CD4-positive, CD25-positive, alpha-beta regulatory T cell (primary cell): ENCODE data around the gene NEAT1. TPM values are rescaled to one million over a fixed set of nuclear protein-coding genes. Genes with fewer than 3 reads are reported as not detected.

Experiments used
- ATAC-seq, 2 donors: fragments of 150-1000 bp; cut with Tn5 transposase; one replicate each; pipeline ENCODE4 v1.10.0; 2021; ENCODE audit warnings: low read depth in 2 of 2, moderate number of reproducible peaks in 2 of 2, moderate library complexity in 1 of 2
- DNase-seq, 3 donors: peaks; one replicate each; pipeline versions ENCODE4 v3.0.0 to v3.0.0-alpha.2; 2012 to 2022; ENCODE audit warnings: mixed read lengths in 1 of 3
- H3K27ac ChIP-seq: one replicate; pipeline ENCODE4 v1.7.0; 2013; ENCODE audit warnings: mild to moderate bottlenecking, low read length; ENCODE audit not compliant: insufficient read depth, poor library complexity, severe bottlenecking
- H3K27me3 ChIP-seq: one replicate; pipeline ENCODE4 v1.7.0; 2013; ENCODE audit warnings: low read length; ENCODE audit not compliant: control insufficient read depth, insufficient read depth
- H3K36me3 ChIP-seq: one replicate; pipeline ENCODE4 v1.7.0; 2013; ENCODE audit warnings: mild to moderate bottlenecking, low read length, moderate library complexity; ENCODE audit not compliant: control insufficient read depth, insufficient read depth
- H3K4me1 ChIP-seq: 2 replicates; pipeline ENCODE4 v1.7.0; 2013; ENCODE audit warnings: mild to moderate bottlenecking, low read length; ENCODE audit not compliant: insufficient read depth, control insufficient read depth, poor library complexity, severe bottlenecking
- H3K4me3 ChIP-seq: one replicate; pipeline ENCODE4 v1.7.0; 2013; ENCODE audit warnings: low read depth, mild to moderate bottlenecking, low read length, moderate library complexity
- H3K9me3 ChIP-seq, 2 experiments: 1 replicate in 1 of 2; 2 replicates in 1 of 2; pipeline ENCODE4 v1.7.0; 2013; ENCODE audit warnings: low read length in 2 of 2, mild to moderate bottlenecking in 1 of 2, moderate library complexity in 1 of 2; ENCODE audit not compliant: control insufficient read depth in 2 of 2
- H3K27ac Mint-ChIP-seq, 3 donors: one replicate each; pipeline ENCODE4 v1.8.0; 2020 to 2022; ENCODE audit warnings: mild to moderate bottlenecking in 3 of 3, mixed read lengths in 3 of 3, moderate library complexity in 2 of 3
- H3K27me3 Mint-ChIP-seq: one replicate; pipeline ENCODE4 v1.8.0; 2022; ENCODE audit warnings: mild to moderate bottlenecking, mixed read lengths
- H3K36me3 Mint-ChIP-seq: one replicate; pipeline ENCODE4 v1.8.0; 2020; ENCODE audit warnings: mixed read lengths
- H3K4me1 Mint-ChIP-seq, 4 donors: one replicate each; pipeline ENCODE4 v1.8.0; 2020 to 2022; ENCODE audit warnings: mixed read lengths in 4 of 4, mild to moderate bottlenecking in 1 of 4
- H3K4me3 Mint-ChIP-seq, 4 donors: one replicate each; pipeline ENCODE4 v1.8.0; 2020 to 2022; ENCODE audit warnings: mild to moderate bottlenecking in 4 of 4, mixed read lengths in 4 of 4, moderate library complexity in 3 of 4
- H3K9me3 Mint-ChIP-seq, 7 donors: one replicate each; pipeline ENCODE4 v1.8.0; 2020 to 2022; ENCODE audit warnings: mixed read lengths in 7 of 7, mild to moderate bottlenecking in 3 of 7, moderate library complexity in 2 of 7
- polyA plus RNA-seq, 4 donors: library from polyadenylated mRNA; unstranded; fragments of 300-500 nt; fragmentation: Illumina TruSeq; gene quantifications; one replicate each; pipeline ENCODE4 v1.2.3, GENCODE V29; 2021
- total RNA-seq: library from RNA; stranded (reverse); gene quantifications from one replicate; pipeline ENCODE4 v1.2.3, GENCODE V29; 2022

NEAT1 gene
- total and polyA plus RNA-seq, 5 donors from 2014 or later = 1.4 to 890 (median 2.1) TPM

DNA sequence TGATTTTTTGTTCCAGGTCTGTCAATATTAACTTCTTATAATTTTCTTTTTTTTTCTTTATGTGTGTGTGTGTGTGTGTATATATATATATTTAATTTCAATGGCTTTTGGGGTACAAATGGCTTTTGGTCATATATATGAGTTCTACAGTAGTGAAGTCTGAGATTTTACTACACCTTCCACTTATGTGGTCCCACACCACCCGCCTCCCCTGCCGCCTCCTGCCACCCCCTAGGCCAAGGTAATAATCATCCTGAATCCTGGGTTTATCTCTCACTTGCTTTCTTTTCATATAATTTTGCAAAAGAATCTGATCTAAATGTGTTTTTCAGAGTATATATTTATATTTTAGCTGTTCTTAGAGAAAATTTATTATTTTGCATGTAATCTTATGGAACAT, 11.1 kb downstream of the NEAT1 start:
- Mint-ChIP-seq H3K36me3 (peaks cover 24% of the 10 kb centered on the region), H3K9me3 (no peaks in the 10 kb centered on the region), H3K4me1 (peaks cover 32 to 76% (median 66%) of the 10 kb centered on the region in 4 donors), H3K27me3 (no peaks in the 10 kb centered on the region), H3K27ac (no peak overlapping the region), H3K4me3 (no peak overlapping the region)
- Histone ChIP-seq H3K27me3 (no peaks in the 10 kb centered on the region), H3K4me1 (peaks cover 47% of the 10 kb centered on the region), H3K27ac (peak overlapping the region; percentile 100), H3K4me3 (peak overlapping the region; percentile 97), H3K36me3 (peaks cover 35% of the 10 kb centered on the region), H3K9me3 (no peaks in the 10 kb centered on the region)
- no peak for ATAC-seq
- DNase-seq = no peak

DNA sequence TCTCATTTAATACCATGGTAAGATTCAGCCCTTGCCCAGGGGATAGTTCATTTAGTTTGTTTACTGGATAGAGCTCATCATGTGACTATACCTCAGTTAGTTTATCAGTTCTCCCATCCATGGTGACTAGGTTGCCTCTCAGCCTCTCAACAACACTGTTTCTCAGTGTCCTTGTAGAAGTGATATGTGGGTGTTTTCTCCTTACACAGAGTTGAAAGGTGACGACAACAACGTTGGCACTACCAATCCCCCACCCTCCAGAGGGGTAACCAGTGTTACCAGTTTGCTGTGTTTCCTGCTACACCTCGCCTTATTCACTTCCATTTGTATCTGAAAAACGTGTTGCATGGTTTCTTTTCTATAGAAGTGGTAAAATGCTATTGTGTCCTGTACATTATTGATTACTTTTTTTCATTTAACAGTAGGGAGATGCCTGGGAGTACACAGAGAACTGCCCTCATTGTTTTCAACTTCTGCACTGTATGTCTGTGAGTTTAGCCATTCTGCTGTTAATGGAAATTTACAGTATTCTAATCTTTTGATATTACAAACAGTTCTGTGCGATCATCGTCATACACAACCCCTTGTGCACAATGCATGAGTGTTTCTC, 11.6 kb downstream of the NEAT1 start:
- H3K4me1 ChIP-seq = peaks cover 47% of the 10 kb centered on the region
- H3K27me3 Mint-ChIP-seq = no peaks in the 10 kb centered on the region

DNA sequence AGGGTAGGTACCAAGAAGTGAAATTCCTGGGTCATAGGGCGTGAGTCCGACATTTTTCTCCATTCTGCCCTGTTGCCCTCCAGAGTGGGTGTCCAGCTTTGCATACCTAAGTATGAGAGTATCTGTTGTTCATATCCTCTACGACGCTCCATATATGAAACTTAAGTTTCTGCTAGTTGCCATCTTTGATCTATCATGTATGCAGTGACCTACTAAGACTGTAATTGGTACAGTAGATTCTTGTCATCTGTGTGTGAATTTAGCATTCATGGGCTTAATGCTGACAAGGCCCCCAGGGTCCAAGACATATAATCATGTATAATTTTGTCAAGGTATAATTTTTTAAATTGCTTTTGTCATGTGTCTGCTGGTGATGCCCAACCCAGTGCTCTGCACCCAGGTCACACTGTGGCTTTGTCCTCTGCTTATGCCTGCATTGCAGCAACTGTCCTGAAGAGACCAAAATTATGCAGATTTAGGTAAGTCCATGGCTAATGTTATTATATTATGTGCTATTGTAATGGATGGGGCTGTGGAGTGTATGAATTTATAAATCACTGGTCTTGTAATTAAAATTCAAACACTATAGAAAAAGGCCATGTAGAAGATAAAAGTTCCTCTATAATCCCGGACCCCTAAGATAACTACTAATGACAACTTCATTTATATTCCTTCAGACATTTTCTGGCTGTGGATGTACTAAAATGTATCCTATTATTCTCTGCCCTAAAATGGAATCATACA, 12.2 kb downstream of the NEAT1 start:
- peaks cover 34 to 77% (median 66%) of the 10 kb centered on the region in 4 donors for H3K4me1 Mint-ChIP-seq
- H3K9me3 Mint-ChIP-seq = no peaks in the 10 kb centered on the region
- H3K36me3 Mint-ChIP-seq = peaks cover 29% of the 10 kb centered on the region
- no peaks in the 10 kb centered on the region for H3K27me3 ChIP-seq
- no peaks in the 10 kb centered on the region for H3K27me3 Mint-ChIP-seq
- no peaks in the 10 kb centered on the region for H3K9me3 ChIP-seq
- peak overlapping the region; percentile 13 to 89 (median 75) for H3K27ac Mint-ChIP-seq
- peaks cover 47% of the 10 kb centered on the region for H3K4me1 ChIP-seq
- peak in 1 of 3 donors; percentile 12 for DNase-seq
- H3K27ac ChIP-seq = peak overlapping the region; percentile 42
- H3K4me3 ChIP-seq = no peak overlapping the region
- H3K4me3 Mint-ChIP-seq = peak overlapping the region in 1 of 4 donors; percentile 33
- no peak for ATAC-seq
- H3K36me3 ChIP-seq = peaks cover 44% of the 10 kb centered on the region

More for the DNA sequence above, 11.6 kb downstream of the NEAT1 start:
- no peaks in the 10 kb centered on the region for H3K9me3 Mint-ChIP-seq
- Histone ChIP-seq H3K4me3 (peak overlapping the region; percentile 2), H3K9me3 (no peaks in the 10 kb centered on the region), H3K27me3 (no peaks in the 10 kb centered on the region), H3K36me3 (peaks cover 40% of the 10 kb centered on the region), H3K27ac (peak overlapping the region; percentile 30)
- ATAC-seq (no peak), DNase-seq (peak in 1 of 3 donors; percentile 22)
- peak overlapping the region in 2 of 3 donors; percentile 75 to 89 for H3K27ac Mint-ChIP-seq
- peaks cover 34 to 79% (median 67%) of the 10 kb centered on the region in 4 donors for H3K4me1 Mint-ChIP-seq
- H3K36me3 Mint-ChIP-seq = peaks cover 29% of the 10 kb centered on the region
- H3K4me3 Mint-ChIP-seq = no peak overlapping the region

DNA sequence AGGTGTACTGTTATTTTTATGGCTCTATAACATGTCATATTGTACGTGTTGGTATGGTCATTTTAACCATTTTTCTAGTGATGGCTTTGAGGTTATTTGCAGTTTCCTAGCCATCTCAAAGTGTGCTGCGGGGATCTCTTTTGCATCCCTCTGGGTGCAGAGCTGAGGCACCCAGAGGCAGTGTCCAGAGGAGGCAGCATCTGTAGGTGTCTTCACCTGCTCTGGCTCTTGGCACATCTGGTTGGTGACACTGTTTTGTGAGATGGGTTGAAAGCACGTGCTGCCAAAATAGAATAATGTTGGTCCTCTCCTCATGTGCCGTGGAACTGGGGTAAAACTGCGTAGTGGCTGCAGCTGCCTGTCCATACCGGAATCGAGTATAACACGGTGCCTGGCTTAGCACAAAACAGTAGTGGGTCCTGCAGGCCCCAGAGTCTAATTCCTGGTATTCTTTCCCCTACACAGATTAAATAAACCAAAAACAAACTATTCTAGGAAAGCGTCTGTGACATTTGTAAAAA, 12.9 kb downstream of the NEAT1 start:
- no peak for ATAC-seq
- H3K36me3 ChIP-seq = peaks cover 46% of the 10 kb centered on the region
- no peaks in the 10 kb centered on the region for H3K27me3 Mint-ChIP-seq
- H3K4me3 ChIP-seq = no peak overlapping the region
- H3K4me1 ChIP-seq = peaks cover 41% of the 10 kb centered on the region
- H3K36me3 Mint-ChIP-seq = peaks cover 29% of the 10 kb centered on the region
- peak in 1 of 3 donors; percentile 14 for DNase-seq
- H3K4me3 Mint-ChIP-seq = no peak overlapping the region
- peak overlapping the region; percentile 42 for H3K27ac ChIP-seq
- H3K4me1 Mint-ChIP-seq = peaks cover 34 to 75% (median 64%) of the 10 kb centered on the region in 4 donors
- no peaks in the 10 kb centered on the region for H3K9me3 ChIP-seq
- H3K9me3 Mint-ChIP-seq = peaks cover 0 to 1% (median 0%) of the 10 kb centered on the region in 7 donors
- H3K27me3 ChIP-seq = no peaks in the 10 kb centered on the region
- peak overlapping the region in 2 of 3 donors; percentile 13 to 53 for H3K27ac Mint-ChIP-seq

DNA sequence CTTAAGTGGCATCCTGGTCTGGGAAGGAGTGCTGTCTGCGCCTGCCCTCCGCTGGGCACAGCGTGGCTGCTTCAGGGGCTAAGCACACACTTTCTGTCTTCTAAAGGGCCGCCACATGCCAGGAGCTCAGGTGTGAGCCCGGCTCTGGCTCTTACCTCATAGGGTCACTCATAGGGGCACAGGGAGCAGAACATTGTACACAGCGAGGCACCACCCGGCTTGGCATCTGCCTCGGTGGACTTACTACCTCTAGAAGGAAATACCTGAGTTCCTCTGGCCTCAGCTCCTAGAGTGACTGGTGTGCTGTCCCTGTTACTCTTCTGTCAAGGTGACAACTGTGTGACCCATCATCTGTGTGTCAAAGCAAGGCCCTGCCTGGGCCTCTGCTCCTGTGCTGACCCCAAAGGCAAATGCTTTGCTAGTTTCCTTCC, 13.4 kb downstream of the NEAT1 start:
- Histone ChIP-seq H3K27me3 (no peaks in the 10 kb centered on the region), H3K36me3 (peaks cover 46% of the 10 kb centered on the region), H3K4me3 (no peak overlapping the region), H3K27ac (no peak overlapping the region), H3K4me1 (peaks cover 39% of the 10 kb centered on the region), H3K9me3 (no peaks in the 10 kb centered on the region)
- H3K4me1 Mint-ChIP-seq = peaks cover 36 to 75% (median 63%) of the 10 kb centered on the region in 4 donors
- peak overlapping the region in 2 of 3 donors; percentile 49 to 53 for H3K27ac Mint-ChIP-seq
- H3K27me3 Mint-ChIP-seq = no peaks in the 10 kb centered on the region
- ATAC-seq = no peak
- H3K9me3 Mint-ChIP-seq = peaks cover 0 to 1% (median 0%) of the 10 kb centered on the region in 7 donors
- DNase-seq = peak in 1 of 3 donors; percentile 26
- H3K4me3 Mint-ChIP-seq = peak overlapping the region in 1 of 4 donors; percentile 13
- peaks cover 32% of the 10 kb centered on the region for H3K36me3 Mint-ChIP-seq

DNA sequence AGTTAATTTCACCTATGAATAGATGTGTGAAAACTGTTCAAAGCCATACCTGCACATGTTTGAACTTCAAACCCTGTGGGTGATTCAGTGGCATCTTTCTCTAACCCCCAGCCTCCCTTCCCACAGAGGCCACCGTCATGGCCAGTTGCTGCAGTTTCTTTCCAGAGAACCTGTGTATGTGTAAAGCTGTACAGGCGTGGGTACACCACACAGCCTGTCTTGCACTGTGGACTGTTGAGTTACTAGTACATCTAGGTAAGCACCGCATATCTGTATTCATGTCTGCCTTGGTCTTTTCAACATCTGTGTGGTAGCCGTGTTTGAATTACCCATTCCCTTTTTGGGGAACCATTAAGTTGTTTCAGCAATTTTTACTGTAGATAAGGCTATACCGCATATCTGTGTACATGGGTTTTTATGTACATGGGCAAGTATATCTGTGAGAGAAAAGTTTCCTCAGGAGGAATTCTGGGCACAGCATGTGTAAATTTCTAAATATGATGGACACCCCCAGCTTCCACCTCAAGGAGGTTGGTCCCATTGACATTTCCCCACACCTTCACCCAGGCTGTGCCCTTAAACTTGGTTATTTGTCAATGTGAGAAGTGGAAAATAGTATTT, 13.9 kb downstream of the NEAT1 start:
- Mint-ChIP-seq H3K27me3 (no peaks in the 10 kb centered on the region), H3K9me3 (peaks cover 0 to 1% (median 0%) of the 10 kb centered on the region in 7 donors), H3K4me1 (peaks cover 34 to 72% (median 63%) of the 10 kb centered on the region in 4 donors), H3K36me3 (peaks cover 33% of the 10 kb centered on the region), H3K4me3 (peak overlapping the region in 1 of 4 donors; percentile 13), H3K27ac (peak overlapping the region in 2 of 3 donors; percentile 34 to 49)
- Histone ChIP-seq H3K4me1 (peaks cover 37% of the 10 kb centered on the region), H3K27me3 (no peaks in the 10 kb centered on the region), H3K36me3 (peaks cover 50% of the 10 kb centered on the region), H3K4me3 (no peak overlapping the region), H3K27ac (no peak overlapping the region), H3K9me3 (no peaks in the 10 kb centered on the region)
- ATAC-seq = no peak
- DNase-seq = peak in 1 of 3 donors; percentile 21

DNA sequence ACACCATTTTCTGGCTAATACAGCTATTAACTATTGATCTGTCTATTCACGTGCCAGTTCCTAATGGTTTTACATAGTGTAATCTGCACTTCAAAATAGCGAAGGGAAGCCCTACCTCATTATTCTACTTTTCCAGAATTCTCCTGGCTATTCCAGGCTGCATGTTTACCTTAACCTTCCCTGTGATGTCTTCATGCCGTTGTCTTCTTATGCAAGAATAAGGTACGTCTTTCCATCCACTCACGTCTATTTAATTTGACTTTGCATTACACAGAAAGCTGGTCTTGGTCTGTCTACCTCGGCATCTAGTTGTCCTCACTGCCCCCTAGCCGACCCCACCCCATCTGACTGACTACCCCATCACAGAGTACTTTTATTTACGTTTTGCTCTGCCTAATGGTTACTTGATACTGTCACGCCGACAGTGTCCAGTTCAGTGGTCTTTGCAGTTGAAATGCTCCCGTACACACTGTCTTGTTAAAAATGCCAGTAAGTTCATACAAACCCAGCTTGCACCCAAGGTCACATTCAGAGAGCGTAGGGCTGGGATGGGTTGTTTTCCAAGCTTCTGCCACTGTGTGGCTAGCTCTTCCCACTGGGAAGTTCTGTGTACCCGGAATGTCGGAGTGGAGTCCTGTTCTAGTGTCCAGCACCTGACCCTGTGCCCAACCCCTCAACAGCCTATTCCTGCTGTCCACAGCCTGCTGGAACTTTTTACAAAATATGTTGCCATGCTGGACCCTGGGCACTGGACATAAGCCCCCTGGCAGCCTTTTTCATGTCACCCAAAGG, 15.0 kb downstream of the NEAT1 start:
- Mint-ChIP-seq H3K36me3 (peaks cover 33% of the 10 kb centered on the region), H3K4me3 (no peak overlapping the region), H3K4me1 (peaks cover 31 to 70% (median 58%) of the 10 kb centered on the region in 4 donors), H3K27me3 (no peaks in the 10 kb centered on the region), H3K27ac (peak overlapping the region in 2 of 3 donors; percentile 32 to 36), H3K9me3 (peaks cover 0 to 1% (median 0%) of the 10 kb centered on the region in 7 donors)
- DNase-seq (peak in 1 of 3 donors; percentile 16), ATAC-seq (no peak)
- H3K4me1 ChIP-seq = peaks cover 37% of the 10 kb centered on the region
- H3K27ac ChIP-seq = no peak overlapping the region
- no peaks in the 10 kb centered on the region for H3K9me3 ChIP-seq
- H3K27me3 ChIP-seq = no peaks in the 10 kb centered on the region
- H3K4me3 ChIP-seq = no peak overlapping the region
- H3K36me3 ChIP-seq = peaks cover 50% of the 10 kb centered on the region
